ENCODE results near the gene OR2T27. TPM values are rescaled to one million over a fixed set of nuclear protein-coding genes. Genes with fewer than 3 reads are reported as not detected.

OR2T27 gene
- total and polyA plus RNA-seq, 9 of the 15 experiments (the other 6 are each of a cell fraction or from before 2014, with no cell fraction given) = not detected

- TF ChIP-seq, protein P1, sequence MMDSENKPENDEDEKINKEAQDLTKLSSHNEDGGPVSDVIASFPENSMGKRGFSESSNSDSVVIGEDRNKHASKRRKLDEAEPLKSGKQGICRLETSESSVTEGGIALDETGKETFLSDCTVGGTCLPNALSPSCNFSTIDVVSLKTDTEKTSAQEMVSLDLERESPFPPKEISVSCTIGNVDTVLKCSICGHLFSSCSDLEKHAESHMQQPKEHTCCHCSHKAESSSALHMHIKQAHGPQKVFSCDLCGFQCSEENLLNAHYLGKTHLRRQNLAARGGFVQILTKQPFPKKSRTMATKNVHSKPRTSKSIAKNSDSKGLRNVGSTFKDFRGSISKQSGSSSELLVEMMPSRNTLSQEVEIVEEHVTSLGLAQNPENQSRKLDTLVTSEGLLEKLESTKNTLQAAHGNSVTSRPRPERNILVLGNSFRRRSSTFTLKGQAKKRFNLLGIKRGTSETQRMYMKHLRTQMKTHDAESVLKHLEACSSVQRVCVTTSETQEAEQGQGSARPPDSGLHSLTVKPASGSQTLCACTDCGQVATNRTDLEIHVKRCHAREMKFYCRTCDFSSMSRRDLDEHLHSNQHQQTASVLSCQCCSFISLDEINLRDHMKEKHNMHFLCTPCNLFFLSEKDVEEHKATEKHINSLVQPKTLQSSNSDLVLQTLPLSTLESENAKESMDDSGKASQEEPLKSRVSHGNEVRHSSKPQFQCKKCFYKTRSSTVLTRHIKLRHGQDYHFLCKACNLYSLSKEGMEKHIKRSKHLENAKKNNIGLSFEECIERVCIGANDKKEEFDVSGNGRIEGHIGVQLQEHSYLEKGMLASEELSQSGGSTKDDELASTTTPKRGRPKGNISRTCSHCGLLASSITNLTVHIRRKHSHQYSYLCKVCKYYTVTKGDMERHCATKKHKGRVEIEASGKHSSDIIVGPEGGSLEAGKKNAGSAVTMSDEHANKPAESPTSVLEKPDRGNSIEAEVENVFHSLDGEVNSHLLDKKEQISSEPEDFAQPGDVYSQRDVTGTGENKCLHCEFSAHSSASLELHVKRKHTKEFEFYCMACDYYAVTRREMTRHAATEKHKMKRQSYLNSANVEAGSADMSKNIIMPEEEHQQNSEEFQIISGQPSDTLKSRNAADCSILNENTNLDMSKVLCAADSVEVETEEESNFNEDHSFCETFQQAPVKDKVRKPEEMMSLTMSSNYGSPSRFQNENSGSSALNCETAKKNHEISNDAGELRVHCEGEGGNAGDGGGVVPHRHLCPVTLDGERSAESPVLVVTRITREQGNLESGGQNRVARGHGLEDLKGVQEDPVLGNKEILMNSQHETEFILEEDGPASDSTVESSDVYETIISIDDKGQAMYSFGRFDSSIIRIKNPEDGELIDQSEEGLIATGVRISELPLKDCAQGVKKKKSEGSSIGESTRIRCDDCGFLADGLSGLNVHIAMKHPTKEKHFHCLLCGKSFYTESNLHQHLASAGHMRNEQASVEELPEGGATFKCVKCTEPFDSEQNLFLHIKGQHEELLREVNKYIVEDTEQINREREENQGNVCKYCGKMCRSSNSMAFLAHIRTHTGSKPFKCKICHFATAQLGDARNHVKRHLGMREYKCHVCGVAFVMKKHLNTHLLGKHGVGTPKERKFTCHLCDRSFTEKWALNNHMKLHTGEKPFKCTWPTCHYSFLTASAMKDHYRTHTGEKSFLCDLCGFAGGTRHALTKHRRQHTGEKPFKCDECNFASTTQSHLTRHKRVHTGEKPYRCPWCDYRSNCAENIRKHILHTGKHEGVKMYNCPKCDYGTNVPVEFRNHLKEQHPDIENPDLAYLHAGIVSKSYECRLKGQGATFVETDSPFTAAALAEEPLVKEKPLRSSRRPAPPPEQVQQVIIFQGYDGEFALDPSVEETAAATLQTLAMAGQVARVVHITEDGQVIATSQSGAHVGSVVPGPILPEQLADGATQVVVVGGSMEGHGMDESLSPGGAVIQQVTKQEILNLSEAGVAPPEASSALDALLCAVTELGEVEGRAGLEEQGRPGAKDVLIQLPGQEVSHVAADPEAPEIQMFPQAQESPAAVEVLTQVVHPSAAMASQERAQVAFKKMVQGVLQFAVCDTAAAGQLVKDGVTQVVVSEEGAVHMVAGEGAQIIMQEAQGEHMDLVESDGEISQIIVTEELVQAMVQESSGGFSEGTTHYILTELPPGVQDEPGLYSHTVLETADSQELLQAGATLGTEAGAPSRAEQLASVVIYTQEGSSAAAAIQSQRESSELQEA (IDR thresholded peaks at IDR 0.05; ENCODE audit: low read depth) = no peak
- no peak for TF ChIP-seq GATAD2B (IDR thresholded peaks at IDR 0.05; ENCODE audit: borderline replicate concordance)
- no peak for TF ChIP-seq ARHGAP35 (IDR thresholded peaks at IDR 0.05; ENCODE audit: partially characterized antibody)
- TF ChIP-seq TFE3 (CRISPR knock-in tag; IDR thresholded peaks at IDR 0.05) = no peak
- TF ChIP-seq ZHX1 (conservative IDR thresholded peaks at IDR 0.05; ENCODE audit: low read length) = no peak
Measured at GRCh38 chr1:248688527-248689298, 33.4 kb upstream of the OR2T27 start (continued).
